ENCODE data around the gene USP33. TPM values are rescaled to one million over a fixed set of nuclear protein-coding genes. Genes with fewer than 3 reads are reported as not detected.
"Not testable (repeated sequence)": the region's sequence is repeated elsewhere in the genome, so short reads cannot be mapped to it uniquely, and the experiment has no call there.

The USP33 gene
- total RNA-seq, 1 donor from 2014 or later = 92.2 TPM

DNA sequence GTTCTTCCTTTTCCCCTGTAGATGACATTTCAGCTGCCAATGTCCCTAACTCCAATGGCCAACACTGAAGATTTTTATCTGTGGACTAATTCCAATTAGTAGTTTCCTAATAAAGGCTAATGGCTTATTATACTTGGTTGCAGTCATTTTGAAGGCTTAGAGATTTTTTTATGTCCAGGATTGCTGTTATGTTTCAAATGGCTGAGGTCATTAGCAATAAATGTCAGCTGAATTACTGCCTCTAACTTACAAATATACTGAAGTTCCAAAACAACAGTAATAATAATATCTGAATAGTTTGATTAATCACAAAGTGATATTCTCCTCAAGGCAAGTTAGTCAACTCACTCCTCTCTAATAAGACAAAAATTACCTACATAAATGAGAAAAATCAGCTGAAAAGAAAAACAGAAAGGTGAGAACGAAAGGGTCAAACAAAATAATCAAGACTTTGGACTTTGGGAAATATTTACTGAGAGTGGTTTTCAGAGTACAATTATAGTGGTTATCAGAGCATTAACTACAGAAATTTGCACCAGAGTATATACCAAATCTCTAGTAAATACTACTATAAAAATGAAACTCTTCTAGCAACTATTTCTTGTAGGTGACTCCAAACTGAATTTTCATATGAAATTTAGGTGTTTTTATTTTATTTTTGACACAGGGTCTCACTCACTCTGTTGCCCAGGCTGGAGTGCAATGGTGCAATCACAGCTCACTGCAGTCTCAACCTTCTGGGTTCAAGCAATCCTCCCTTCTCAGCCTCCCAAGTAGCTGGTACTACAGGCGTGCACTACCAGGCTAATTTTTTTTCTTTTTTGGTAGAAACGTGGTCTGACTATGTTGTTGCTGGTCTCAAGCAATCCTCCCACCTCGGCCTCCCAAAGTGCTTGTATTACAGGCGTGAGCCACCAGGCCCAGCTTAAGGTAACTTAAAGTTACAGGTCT lies 80.7 kb downstream of the USP33 start:
- Mint-ChIP-seq H3K4me3 (ENCODE audit: low read depth) (no peak overlapping the region), H3K36me3 (ENCODE audit: insufficient read depth) (no peaks in the 10 kb centered on the region), H3K9me3 (ENCODE audit: low read depth) (no peaks in the 10 kb centered on the region), H3K4me1 (ENCODE audit: low read depth) (peaks cover 26% of the 10 kb centered on the region), H3K27ac (no peak overlapping the region), H3K27me3 (no peaks in the 10 kb centered on the region)
- DNase-seq (ENCODE audit: low spot score, unreplicated experiment) = no peak
- TF ChIP-seq, protein P1, sequence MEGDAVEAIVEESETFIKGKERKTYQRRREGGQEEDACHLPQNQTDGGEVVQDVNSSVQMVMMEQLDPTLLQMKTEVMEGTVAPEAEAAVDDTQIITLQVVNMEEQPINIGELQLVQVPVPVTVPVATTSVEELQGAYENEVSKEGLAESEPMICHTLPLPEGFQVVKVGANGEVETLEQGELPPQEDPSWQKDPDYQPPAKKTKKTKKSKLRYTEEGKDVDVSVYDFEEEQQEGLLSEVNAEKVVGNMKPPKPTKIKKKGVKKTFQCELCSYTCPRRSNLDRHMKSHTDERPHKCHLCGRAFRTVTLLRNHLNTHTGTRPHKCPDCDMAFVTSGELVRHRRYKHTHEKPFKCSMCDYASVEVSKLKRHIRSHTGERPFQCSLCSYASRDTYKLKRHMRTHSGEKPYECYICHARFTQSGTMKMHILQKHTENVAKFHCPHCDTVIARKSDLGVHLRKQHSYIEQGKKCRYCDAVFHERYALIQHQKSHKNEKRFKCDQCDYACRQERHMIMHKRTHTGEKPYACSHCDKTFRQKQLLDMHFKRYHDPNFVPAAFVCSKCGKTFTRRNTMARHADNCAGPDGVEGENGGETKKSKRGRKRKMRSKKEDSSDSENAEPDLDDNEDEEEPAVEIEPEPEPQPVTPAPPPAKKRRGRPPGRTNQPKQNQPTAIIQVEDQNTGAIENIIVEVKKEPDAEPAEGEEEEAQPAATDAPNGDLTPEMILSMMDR (IDR thresholded peaks at IDR 0.05; ENCODE audit: unreplicated experiment) = no peak

GRCh38 chr1:77674807-77675206 lies 84.8 kb downstream of the USP33 start:
- not testable (repeated sequence) for H3K36me3 Mint-ChIP-seq (ENCODE audit: insufficient read depth); H3K9me3 Mint-ChIP-seq (ENCODE audit: low read depth); H3K4me3 Mint-ChIP-seq (ENCODE audit: low read depth); H3K27me3 Mint-ChIP-seq; H3K27ac Mint-ChIP-seq; DNase-seq (ENCODE audit: low spot score, unreplicated experiment)
- H3K4me1 Mint-ChIP-seq (ENCODE audit: low read depth) = peaks cover 12% of the 10 kb centered on the region

DNA sequence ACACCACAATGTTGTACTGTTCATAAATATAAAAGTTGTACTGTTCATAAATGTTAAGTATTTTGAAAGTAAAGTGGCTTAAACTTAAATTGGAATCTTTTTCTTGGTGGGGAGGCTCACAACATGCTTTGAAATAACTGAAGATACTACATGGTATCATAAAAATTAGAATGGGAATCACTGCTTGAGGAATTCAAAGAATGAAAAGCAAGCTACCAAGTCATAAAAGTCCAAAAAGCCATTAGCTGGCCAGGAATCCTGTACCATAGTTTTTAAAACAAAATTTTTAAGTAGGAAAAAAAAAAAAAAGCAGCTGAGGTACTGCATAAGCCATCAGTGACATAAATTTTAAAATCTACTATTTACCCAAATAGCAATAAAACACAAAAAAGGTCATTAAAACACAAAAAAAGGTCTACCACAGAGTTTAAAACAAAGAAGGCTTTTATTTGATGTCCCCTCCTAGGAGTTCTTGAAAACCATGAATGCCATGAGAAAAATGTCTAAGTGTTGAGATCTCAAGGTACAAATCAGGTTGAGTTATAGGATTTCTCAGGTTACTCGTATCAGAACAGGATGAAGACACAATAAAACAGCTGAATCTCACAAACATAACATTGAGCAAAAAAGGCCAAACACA lies 85.8 kb downstream of the USP33 start:
- H3K4me3 Mint-ChIP-seq (ENCODE audit: low read depth) = no peak overlapping the region
- H3K9me3 Mint-ChIP-seq (ENCODE audit: low read depth) = no peaks in the 10 kb centered on the region
- TF ChIP-seq, protein P1 (IDR thresholded peaks at IDR 0.05; ENCODE audit: unreplicated experiment) = no peak
- no peaks in the 10 kb centered on the region for H3K36me3 Mint-ChIP-seq (ENCODE audit: insufficient read depth)
- peak overlapping the region; percentile 58 for H3K27ac Mint-ChIP-seq
- no peaks in the 10 kb centered on the region for H3K27me3 Mint-ChIP-seq
- H3K4me1 Mint-ChIP-seq (ENCODE audit: low read depth) = peaks cover 11% of the 10 kb centered on the region
- DNase-seq (ENCODE audit: low spot score, unreplicated experiment) = no peak

DNA sequence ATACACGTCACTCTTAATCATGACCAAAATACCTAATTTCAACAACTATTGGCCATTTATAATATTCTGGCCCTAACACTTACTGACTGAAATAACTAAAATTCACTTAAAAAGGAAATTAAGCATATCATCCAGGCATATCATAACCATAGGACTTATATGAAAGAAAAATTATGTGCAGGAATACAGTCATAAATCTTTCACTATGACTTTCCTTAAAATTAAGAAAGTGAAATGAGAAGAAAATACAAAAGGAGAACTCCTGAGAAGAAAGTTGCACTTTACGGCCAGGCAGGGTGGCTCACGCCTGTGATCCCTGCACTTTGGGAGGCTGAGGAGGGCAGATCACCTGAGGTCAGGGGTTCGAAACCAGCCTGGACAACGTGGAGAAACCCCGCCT lies 86.6 kb downstream of the USP33 start:
- Mint-ChIP-seq H3K36me3 (ENCODE audit: insufficient read depth) (no peaks in the 10 kb centered on the region), H3K27me3 (no peaks in the 10 kb centered on the region)
- TF ChIP-seq, protein P1 (IDR thresholded peaks at IDR 0.05; ENCODE audit: unreplicated experiment) = no peak

GRCh38 chr1:77672374-77672773 lies 87.3 kb downstream of the USP33 start:
- H3K9me3 Mint-ChIP-seq (ENCODE audit: low read depth) = no peaks in the 10 kb centered on the region
- H3K36me3 Mint-ChIP-seq (ENCODE audit: insufficient read depth) = no peaks in the 10 kb centered on the region
- TF ChIP-seq, protein P1 (IDR thresholded peaks at IDR 0.05; ENCODE audit: unreplicated experiment) = no peak
- no peak overlapping the region for H3K27ac Mint-ChIP-seq
- H3K27me3 Mint-ChIP-seq = no peaks in the 10 kb centered on the region
- no peak overlapping the region for H3K4me3 Mint-ChIP-seq (ENCODE audit: low read depth)
- peaks cover 9% of the 10 kb centered on the region for H3K4me1 Mint-ChIP-seq (ENCODE audit: low read depth)
- no peak for DNase-seq (ENCODE audit: low spot score, unreplicated experiment)

More for the DNA sequence above, 86.6 kb downstream of the USP33 start:
- Mint-ChIP-seq H3K4me1 (ENCODE audit: low read depth) (peaks cover 8% of the 10 kb centered on the region), H3K4me3 (ENCODE audit: low read depth) (no peak overlapping the region), H3K9me3 (ENCODE audit: low read depth) (no peaks in the 10 kb centered on the region), H3K27ac (peak overlapping the region; percentile 60)
- no peak for DNase-seq (ENCODE audit: low spot score, unreplicated experiment)
